HepG2 (cell line): ENCODE measurements around the gene BAZ1A. TPM values are rescaled to one million over a fixed set of nuclear protein-coding genes. Genes with fewer than 3 reads are reported as not detected.

Experiments
- ARID5B ChIP-seq: IDR thresholded peaks from 2 replicates; pipeline ENCODE4 v1.4.0; 2020; ENCODE audit warnings: mild to moderate bottlenecking, missing genetic modification reagents
- BRCA1 ChIP-seq: sonication (generic); formaldehyde crosslinking; IDR thresholded peaks from 2 replicates; pipeline ENCODE4 v1.4.0; 2020; ENCODE audit warnings: missing genetic modification reagents
- GABPA ChIP-seq, 2 experiments: IDR thresholded peaks; 2 replicates each; pipeline ENCODE4 v1.6.1; 2011 to 2016; ENCODE audit warnings: low read depth in 2 of 2, low read length in 1 of 2, missing biosample characterization in 1 of 2, missing genetic modification characterization in 1 of 2
- HOMEZ ChIP-seq: IDR thresholded peaks from 2 replicates; pipeline ENCODE4 v1.6.1; 2016; ENCODE audit warnings: low read depth
- HOXD1 ChIP-seq: sonication (generic); formaldehyde crosslinking; IDR thresholded peaks from 2 replicates; pipeline ENCODE4 v1.5.0; 2020; ENCODE audit warnings: missing genetic modification reagents
- KAT8 ChIP-seq: IDR thresholded peaks from 2 replicates; pipeline ENCODE4 v1.6.1; 2016; ENCODE audit warnings: missing genetic modification reagents, missing compliant biosample characterization
- KLF12 ChIP-seq: sonication (generic); formaldehyde crosslinking; IDR thresholded peaks from 2 replicates; pipeline ENCODE4 v1.4.0; 2020; ENCODE audit warnings: missing genetic modification reagents, borderline replicate concordance
- NFE2L2 ChIP-seq: fragments of 150-350 bp; IDR thresholded peaks from 2 replicates; pipeline ENCODE4 v1.6.1; 2014; ENCODE audit warnings: low read length
- PBX3 ChIP-seq: sonication (generic); formaldehyde crosslinking; IDR thresholded peaks from 2 replicates; pipeline ENCODE4 v1.8.1; 2023; ENCODE audit warnings: missing genetic modification reagents, inconsistent platforms, borderline replicate concordance
- POGZ ChIP-seq: sonication (generic); formaldehyde crosslinking; IDR thresholded peaks from 2 replicates; pipeline ENCODE4 v1.4.0; 2020; ENCODE audit warnings: mild to moderate bottlenecking, missing genetic modification reagents
- PPARG ChIP-seq: conservative IDR thresholded peaks from 2 replicates; pipeline ENCODE4 v1.6.1; 2016; ENCODE audit warnings: missing biosample characterization, missing genetic modification reagents
- PRDM10 ChIP-seq: sonication (generic); formaldehyde crosslinking; IDR thresholded peaks from 2 replicates; pipeline ENCODE4 v1.4.0; 2020; ENCODE audit warnings: low read depth, missing genetic modification reagents
- ZBTB10 ChIP-seq: sonication (generic); formaldehyde crosslinking; IDR thresholded peaks from 2 replicates; pipeline ENCODE4 v1.4.0; 2020; ENCODE audit warnings: missing genetic modification reagents, borderline replicate concordance
- ZGPAT ChIP-seq: IDR thresholded peaks from 2 replicates; pipeline ENCODE4 v1.6.1; 2016; ENCODE audit warnings: mild to moderate bottlenecking
- polyA plus RNA-seq, 8 experiments: library from polyadenylated mRNA; depleted of rRNA in 3 of 8; stranded (reverse) in 7 of 8; unstranded in 1 of 8; fragments of >200 nt; fragmentation: Illumina TruSeq in 4 of 8; extraction: Trizol in 4 of 8; gene quantifications; 2 replicates each; pipeline versions ENCODE4 v1.2.1 to v1.2.3, GENCODE V29; 2011 to 2016; ENCODE audit warnings: low read depth in 4 of 8, missing spikeins in 1 of 8, mixed read lengths in 1 of 8; ENCODE audit not compliant: insufficient read depth in 1 of 8
- total RNA-seq, 5 experiments: library from RNA; depleted of rRNA; stranded (reverse); fragments of >200 nt; fragmentation: Illumina TruSeq; extraction: Trizol; gene quantifications; 2 replicates each; pipeline ENCODE4 v1.2.3, GENCODE V29; 2016; ENCODE audit warnings: low read depth in 1 of 5

BAZ1A gene
- total and polyA plus RNA-seq, 2 of the 13 experiments (the other 11 are each of a cell fraction or from before 2014, with no cell fraction given) = 20.9 to 56.8 TPM

GRCh38 chr14:34732802-34733201 lies 142.4 kb downstream of the BAZ1A start (continued):
- no peak for TF ChIP-seq NFE2L2
- no peak for TF ChIP-seq ZBTB10 (CRISPR knock-in tag)
- no peak for TF ChIP-seq BRCA1 (CRISPR knock-in tag)
- 0 out of 2 replicates have a peak, but pooled peaks have one; percentile 33 for TF ChIP-seq HOXD1 (CRISPR knock-in tag)
- TF ChIP-seq KAT8 (CRISPR knock-in tag) = peak; percentile 19; the same call in 1 of the 2 replicates
- peak; percentile 55; the same call in 1 of the 2 replicates for TF ChIP-seq KLF12 (CRISPR knock-in tag)
- TF ChIP-seq PBX3 (CRISPR knock-in tag) = 0 out of 2 replicates have a peak, but pooled peaks have one; percentile 15
- TF ChIP-seq ZGPAT (CRISPR knock-in tag) = no peak
- no peak for TF ChIP-seq PRDM10 (CRISPR knock-in tag)
- TF ChIP-seq PPARG (CRISPR knock-in tag) = 0 out of 2 replicates have a peak, but pooled peaks have one; percentile 42
- peak; percentile 32; the same call in 1 of the 2 replicates for TF ChIP-seq POGZ (CRISPR knock-in tag)
- peak; percentile 66; the same call in 1 of the 2 replicates for TF ChIP-seq HOMEZ
- TF ChIP-seq GABPA (IDR thresholded peaks at IDR 0.05; ENCODE audit: low read depth, low read length) = no peak
- peak; percentile 58 for TF ChIP-seq GABPA (CRISPR knock-in tag; IDR thresholded peaks at IDR 0.05; ENCODE audit: low read depth)
- no peak for TF ChIP-seq ARID5B (CRISPR knock-in tag)
